ENCODE measurements around the gene DLG5.

DNA sequence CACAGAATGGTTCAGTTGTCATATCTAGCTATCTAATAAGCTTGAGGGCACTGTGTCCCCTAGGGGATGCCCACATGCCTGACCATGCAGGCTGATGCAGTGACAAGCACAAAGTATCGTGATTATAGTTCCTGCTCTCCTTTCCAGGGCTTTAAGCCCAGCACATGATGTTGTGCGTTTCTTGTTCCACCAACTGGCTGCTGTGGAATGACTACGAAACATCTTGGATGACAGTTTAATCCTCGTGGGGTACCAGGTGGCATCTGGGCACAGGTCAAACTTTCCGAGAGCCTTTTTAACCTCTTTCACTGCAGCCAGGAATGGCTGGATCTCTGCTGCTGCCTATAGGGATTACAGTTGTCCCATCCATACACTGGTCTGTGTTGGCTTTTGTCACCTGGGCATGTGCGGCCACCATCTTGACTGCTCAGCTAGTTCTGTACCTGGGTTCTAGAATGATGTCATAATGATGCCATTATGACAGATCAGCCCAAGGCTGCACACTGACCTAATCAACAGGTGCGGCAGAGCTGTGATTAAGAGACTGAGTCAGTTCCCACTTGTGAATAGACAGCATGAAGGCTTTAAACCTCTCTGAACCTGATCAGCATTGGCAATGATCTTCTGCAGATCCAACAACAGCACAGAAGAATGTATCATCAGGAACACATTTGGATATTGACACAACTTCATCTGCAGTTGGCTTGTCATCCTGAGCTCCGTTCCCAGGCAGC is 144.1 kb downstream of the DLG5 start:
- TF ChIP-seq, protein P1, sequence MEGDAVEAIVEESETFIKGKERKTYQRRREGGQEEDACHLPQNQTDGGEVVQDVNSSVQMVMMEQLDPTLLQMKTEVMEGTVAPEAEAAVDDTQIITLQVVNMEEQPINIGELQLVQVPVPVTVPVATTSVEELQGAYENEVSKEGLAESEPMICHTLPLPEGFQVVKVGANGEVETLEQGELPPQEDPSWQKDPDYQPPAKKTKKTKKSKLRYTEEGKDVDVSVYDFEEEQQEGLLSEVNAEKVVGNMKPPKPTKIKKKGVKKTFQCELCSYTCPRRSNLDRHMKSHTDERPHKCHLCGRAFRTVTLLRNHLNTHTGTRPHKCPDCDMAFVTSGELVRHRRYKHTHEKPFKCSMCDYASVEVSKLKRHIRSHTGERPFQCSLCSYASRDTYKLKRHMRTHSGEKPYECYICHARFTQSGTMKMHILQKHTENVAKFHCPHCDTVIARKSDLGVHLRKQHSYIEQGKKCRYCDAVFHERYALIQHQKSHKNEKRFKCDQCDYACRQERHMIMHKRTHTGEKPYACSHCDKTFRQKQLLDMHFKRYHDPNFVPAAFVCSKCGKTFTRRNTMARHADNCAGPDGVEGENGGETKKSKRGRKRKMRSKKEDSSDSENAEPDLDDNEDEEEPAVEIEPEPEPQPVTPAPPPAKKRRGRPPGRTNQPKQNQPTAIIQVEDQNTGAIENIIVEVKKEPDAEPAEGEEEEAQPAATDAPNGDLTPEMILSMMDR (IDR thresholded peaks at IDR 0.05): no peak
- TF ChIP-seq EP300 (IDR thresholded peaks at IDR 0.05) (no peak), POLR2A (IDR thresholded peaks at IDR 0.05) (no peak), POLR2AphosphoS5 (IDR thresholded peaks at IDR 0.05) (no peak)
